DMS79 treated with DMSO at 0.1 percent for 48 hours (cell line): ENCODE results near the gene SERPINA4.
"Not testable (repeated sequence)": the region's sequence is repeated elsewhere in the genome, so short reads cannot be mapped to it uniquely, and the experiment has no call there.

ENCODE experiments used
- DNase-seq: peaks from one replicate; lab custom pipeline; 2025; lab: John Stamatoyannopoulos, UW

SERPINA4 gene

GRCh38 chr14:94592457-94592856 lies 31.2 kb downstream of the SERPINA4 start:
- no peak for DNase-seq

DNA sequence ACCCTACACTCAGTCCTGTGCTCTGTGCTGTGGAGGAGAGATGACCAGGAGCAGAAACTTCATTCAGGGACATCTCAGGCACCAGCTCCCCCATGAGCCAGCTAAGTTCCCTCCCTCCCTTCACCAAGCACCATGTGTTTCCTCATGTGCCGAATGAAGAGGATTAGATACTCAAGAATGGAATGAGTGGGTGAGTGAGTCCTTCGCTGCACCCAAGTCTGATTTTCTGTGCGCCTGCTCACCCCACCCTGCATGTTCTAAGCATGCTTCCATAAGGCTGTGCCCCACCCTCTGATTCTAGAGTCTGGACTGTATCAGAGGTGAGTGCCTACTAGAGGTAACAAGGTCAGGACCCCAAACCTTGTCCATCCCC lies 32.1 kb downstream of the SERPINA4 start:
- DNase-seq: no peak

- no peak for DNase-seq
These were observed 32.6 kb downstream of the SERPINA4 start for GRCh38 chr14:94593749-94594431.

- DNase-seq: no peak
These were observed 33.2 kb downstream of the SERPINA4 start for GRCh38 chr14:94594441-94594840.

- no peak for DNase-seq
These were observed 34.7 kb downstream of the SERPINA4 start for GRCh38 chr14:94595912-94596311.

DNA sequence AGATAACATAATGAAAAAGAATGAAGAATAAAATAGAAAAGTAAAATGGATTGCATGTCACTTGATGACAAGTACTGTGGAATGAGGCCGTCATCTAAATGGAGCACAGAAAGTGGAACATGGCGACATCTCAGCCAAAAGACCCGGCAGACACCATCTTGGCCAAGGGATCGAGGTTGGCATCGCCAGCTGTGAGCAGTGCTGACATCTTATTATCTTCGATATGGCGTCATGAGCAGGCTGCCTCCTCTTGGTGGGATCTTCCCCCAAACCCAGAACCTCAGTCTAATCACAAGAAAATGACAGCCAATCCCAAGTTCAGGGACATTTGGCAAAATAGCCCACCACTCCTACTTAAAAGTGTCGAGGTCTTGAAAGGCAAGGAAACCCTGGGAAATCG lies 35.1 kb downstream of the SERPINA4 start:
- no peak for DNase-seq

GRCh38 chr14:94597788-94598187 lies 36.5 kb downstream of the SERPINA4 start:
- no peak for DNase-seq

- DNase-seq: no peak
These were observed 37.2 kb downstream of the SERPINA4 start for GRCh38 chr14:94598506-94598815.

- DNase-seq: no peak
These were observed 37.8 kb downstream of the SERPINA4 start for GRCh38 chr14:94598816-94599655.

GRCh38 chr14:94599656-94600004 lies 38.4 kb downstream of the SERPINA4 start:
- no peak for DNase-seq

GRCh38 chr14:94600148-94600545 lies 38.9 kb downstream of the SERPINA4 start:
- DNase-seq: no peak

DNA sequence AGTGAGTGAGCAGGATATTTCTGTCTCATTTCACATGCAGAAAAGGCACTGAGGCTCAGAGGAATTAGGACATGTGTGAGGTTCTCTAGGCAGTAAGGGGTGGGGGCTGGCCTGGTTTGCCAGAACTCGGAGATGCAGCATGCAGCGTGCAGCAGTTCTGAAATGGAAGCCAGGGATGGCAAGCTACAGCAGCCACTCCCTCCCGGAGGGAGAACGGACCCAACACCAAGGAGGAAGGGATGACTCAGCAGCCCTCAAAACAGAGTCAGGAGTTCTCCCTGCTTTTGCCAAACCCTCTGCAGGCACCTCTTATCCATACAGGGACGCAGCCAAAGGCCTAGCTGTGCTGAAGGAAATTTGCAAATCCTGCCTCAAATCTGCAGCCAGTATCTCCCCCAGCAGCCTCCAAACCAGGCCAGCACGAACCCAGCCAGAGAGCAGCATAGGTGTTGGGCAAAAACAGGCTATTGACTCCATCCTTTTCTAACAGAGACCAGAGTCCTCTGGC lies 40.7 kb downstream of the SERPINA4 start:
- DNase-seq: no peak

- no peak for DNase-seq
These were observed 41.5 kb downstream of the SERPINA4 start for GRCh38 chr14:94602722-94603121.

DNA sequence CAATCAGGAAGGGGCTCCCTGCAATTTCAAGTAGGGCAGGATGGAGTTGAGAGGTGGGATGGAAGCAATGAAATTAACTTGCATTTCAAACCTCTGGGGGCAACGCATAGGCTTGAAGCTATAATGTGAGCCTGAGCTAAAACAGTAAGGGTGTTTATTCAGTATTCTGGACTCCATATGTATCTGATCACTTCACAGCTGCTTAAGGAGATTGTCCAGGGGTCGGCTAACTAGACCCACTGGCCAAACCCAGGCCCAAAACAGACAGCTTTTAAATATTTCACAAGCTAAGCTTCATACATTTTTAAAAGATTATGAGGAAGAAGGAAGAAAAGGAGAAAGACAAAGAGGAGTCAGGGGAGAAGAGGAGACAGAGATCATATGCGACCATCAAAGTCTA lies 44.1 kb downstream of the SERPINA4 start:
- DNase-seq: no peak

GRCh38 chr14:94608966-94609365 lies 47.7 kb downstream of the SERPINA4 start:
- DNase-seq: not testable (repeated sequence)

DNA sequence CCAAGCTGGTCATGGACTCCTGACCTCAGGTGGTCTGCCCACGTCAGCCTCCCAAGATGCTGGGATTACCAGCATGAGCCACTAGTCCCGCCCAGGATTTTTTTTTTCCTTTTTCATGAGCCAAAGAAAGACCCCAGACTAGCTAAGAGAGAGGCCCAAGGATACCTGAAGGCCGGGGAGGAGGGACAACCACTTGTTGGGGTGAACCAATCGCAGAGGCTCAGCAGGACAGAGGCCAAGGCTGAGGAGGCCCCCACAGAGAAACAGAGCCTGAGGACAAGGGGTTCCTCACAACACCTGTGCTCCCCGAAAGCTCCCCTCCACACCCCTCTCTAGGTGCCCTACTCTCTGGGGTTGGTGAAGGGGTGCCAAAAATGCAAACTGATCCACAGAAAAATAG lies 49.9 kb downstream of the SERPINA4 start:
- DNase-seq: no peak

DNA sequence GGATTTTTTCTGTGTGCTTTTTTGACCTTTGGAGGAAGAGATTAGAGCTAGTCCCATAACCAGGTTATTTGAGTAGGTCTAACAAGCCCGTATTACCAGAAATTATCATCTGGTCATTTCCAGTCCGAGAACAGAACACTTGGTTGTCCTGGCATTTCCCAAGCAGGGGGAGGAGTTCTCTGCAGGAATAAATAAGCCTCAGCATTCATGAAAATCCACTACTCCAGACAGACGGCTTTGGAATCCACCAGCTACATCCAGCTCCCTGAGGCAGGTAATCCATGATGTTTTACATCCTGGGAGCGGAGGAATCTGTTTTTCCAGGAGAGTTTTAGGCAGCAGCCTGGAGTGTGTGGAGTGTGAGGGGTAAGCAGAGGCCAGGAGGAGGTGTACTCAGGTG lies 50.9 kb downstream of the SERPINA4 start, which contains the start of gene SERPINA3:
SERPINA3 (plus strand) TSS at position 218 of the 400 bp plus-strand sequence. CDS start 2,051 bp downstream, outside the sequence.
- no peak for DNase-seq

- no peak for DNase-seq
These were observed 51.6 kb downstream of the SERPINA4 start for GRCh38 chr14:94612580-94613554.

- DNase-seq: no peak
These were observed 52.7 kb downstream of the SERPINA4 start for GRCh38 chr14:94613720-94614644.

GRCh38 chr14:94614802-94615201 lies 53.6 kb downstream of the SERPINA4 start:
- DNase-seq: no peak

- no peak for DNase-seq
These were observed 54.0 kb downstream of the SERPINA4 start for GRCh38 chr14:94615254-94615653.
